IMR-90 (cell line): ENCODE data around the gene BCL11A. TPM values are rescaled to one million over a fixed set of nuclear protein-coding genes. Genes with fewer than 3 reads are reported as not detected.

Source experiments
- ATAC-seq: fragments of 200-7000 bp; cut with Tn5 transposase; 2 replicates; pipeline ENCODE4 v1.9.1; 2020; ENCODE audit warnings: low read depth, mild to moderate bottlenecking, moderate library complexity
- BruUV-seq: library from RNA; stranded (reverse); fragments of 400-500 nt; replicated peaks from 2 replicates; lab custom pipeline; 2021; lab: Mats Ljungman, UMichigan
- CTCF ChIA-PET: fragments of 300-600 bp; formaldehyde crosslinking; extraction: SDS; loops from one replicate; lab custom pipeline; 2021; ENCODE audit warnings: antibody characterized with exemption; lab: Yijun Ruan, JAX
- POLR2A ChIA-PET: fragments of 300-600 bp; sonication (Branson Sonifier 250); formaldehyde crosslinking; loops from one replicate; lab custom pipeline; 2022; ENCODE audit warnings: antibody characterized with exemption; ENCODE audit not compliant: unreplicated experiment; lab: Charles Lee
- DNase-seq: peaks from one replicate; pipeline ENCODE4 v3.0.0; 2013
- H2AFZ ChIP-seq: replicated peaks from 2 replicates; pipeline ENCODE3; 2013; ENCODE audit warnings: low read length, mild to moderate bottlenecking; ENCODE audit not compliant: poor library complexity
- H2AK5ac ChIP-seq: 2 replicates; pipeline ENCODE4 v1.6.1; 2013; ENCODE audit warnings: low read depth, low read length, inconsistent platforms
- H2AK9ac ChIP-seq: replicated peaks from 2 replicates; pipeline ENCODE3; 2013; ENCODE audit warnings: mild to moderate bottlenecking, low read depth, low read length, moderate library complexity; ENCODE audit not compliant: poor library complexity
- H2BK120ac ChIP-seq: 2 replicates; pipeline ENCODE4 v1.6.1; 2013; ENCODE audit warnings: low read depth, low read length, inconsistent platforms
- H2BK15ac ChIP-seq: 3 replicates; pipeline ENCODE4 v1.6.1; 2013; ENCODE audit warnings: low read depth, low read length, inconsistent platforms
- H2BK20ac ChIP-seq: 2 replicates; pipeline ENCODE4 v1.6.1; 2013; ENCODE audit warnings: low read depth, mild to moderate bottlenecking, inconsistent platforms, low read length, moderate library complexity
- H2BK5ac ChIP-seq: 2 replicates; pipeline ENCODE4 v1.6.1; 2013; ENCODE audit warnings: mild to moderate bottlenecking, low read depth, low read length, inconsistent platforms; ENCODE audit not compliant: poor library complexity, severe bottlenecking
- H3K14ac ChIP-seq: replicated peaks from 2 replicates; pipeline ENCODE4 v1.6.1; 2013; ENCODE audit warnings: low read depth, low read length, inconsistent platforms
- H3K18ac ChIP-seq: 2 replicates; pipeline ENCODE4 v1.6.1; 2013; ENCODE audit warnings: low read depth, low read length, control low read depth
- H3K23ac ChIP-seq: 2 replicates; pipeline ENCODE4 v1.6.1; 2013; ENCODE audit warnings: low read depth, low read length, inconsistent platforms
- H3K27ac ChIP-seq: 2 replicates; pipeline ENCODE4 v1.5.1; 2013; ENCODE audit warnings: mild to moderate bottlenecking, control low read depth, low read length; ENCODE audit not compliant: insufficient read depth
- H3K27me3 ChIP-seq: 2 replicates; pipeline ENCODE4 v1.6.1; 2013; ENCODE audit warnings: low read length; ENCODE audit not compliant: control insufficient read depth, insufficient read depth
- H3K36me3 ChIP-seq: 2 replicates; pipeline ENCODE4 v1.6.1; 2013; ENCODE audit warnings: low read length, mixed read lengths; ENCODE audit not compliant: control insufficient read depth, insufficient read depth
- H3K4ac ChIP-seq: 2 replicates; pipeline ENCODE4 v1.6.1; 2013; ENCODE audit warnings: low read depth, low read length, inconsistent platforms
- H3K4me1 ChIP-seq: 2 replicates; pipeline ENCODE4 v1.6.1; 2013; ENCODE audit warnings: low read length, mixed read lengths; ENCODE audit not compliant: control insufficient read depth, insufficient read depth
- H3K4me2 ChIP-seq: 2 replicates; pipeline ENCODE4 v1.6.1; 2013; ENCODE audit warnings: low read depth, mild to moderate bottlenecking, control low read depth, low read length, moderate library complexity
- H3K4me3 ChIP-seq: 2 replicates; pipeline ENCODE4 v1.5.1; 2013; ENCODE audit warnings: low read depth, mild to moderate bottlenecking, control low read depth, low read length, moderate library complexity; ENCODE audit not compliant: insufficient read depth
- H3K56ac ChIP-seq: 2 replicates; pipeline ENCODE4 v1.6.1; 2013; ENCODE audit warnings: low read length, inconsistent platforms; ENCODE audit not compliant: insufficient read depth; ENCODE audit errors: extremely low read depth
- H3K79me1 ChIP-seq, 2 experiments: 2 replicates each; pipeline ENCODE4 v1.6.1; 2013; ENCODE audit warnings: low read length in 2 of 2, inconsistent platforms in 1 of 2, low read depth in 1 of 2
- H3K9ac ChIP-seq: 2 replicates; pipeline ENCODE4 v1.6.1; 2013; ENCODE audit warnings: low read depth, low read length, control low read depth
- H3K9me1 ChIP-seq: 2 replicates; pipeline ENCODE4 v1.6.1; 2013; ENCODE audit warnings: low read length, inconsistent platforms; ENCODE audit not compliant: insufficient read depth
- H3K9me3 ChIP-seq: 2 replicates; pipeline ENCODE4 v1.6.1; 2013; ENCODE audit warnings: low read length; ENCODE audit not compliant: control insufficient read depth, insufficient read depth
- H4K20me1 ChIP-seq: 2 replicates; pipeline ENCODE4 v1.6.1; 2013; ENCODE audit warnings: low read length, inconsistent platforms; ENCODE audit not compliant: insufficient read depth
- H4K5ac ChIP-seq: 2 replicates; pipeline ENCODE4 v1.6.1; 2013; ENCODE audit warnings: mild to moderate bottlenecking, low read depth, low read length, control low read depth
- H4K8ac ChIP-seq, 2 experiments: 2 replicates each; pipeline ENCODE4 v1.6.1; 2013; ENCODE audit warnings: low read depth in 2 of 2, low read length in 2 of 2, control low read depth in 1 of 2, inconsistent platforms in 1 of 2
- H4K91ac ChIP-seq: 2 replicates; pipeline ENCODE4 v1.6.1; 2013; ENCODE audit warnings: low read depth, low read length, inconsistent platforms; ENCODE audit not compliant: insufficient read depth
- BHLHE40 ChIP-seq: fragments of 150-350 bp; IDR thresholded peaks from 2 replicates; pipeline ENCODE4 v1.6.1; 2016; ENCODE audit warnings: mild to moderate bottlenecking, low read depth, low read length
- CEBPB ChIP-seq: IDR thresholded peaks from 2 replicates; pipeline ENCODE4 v1.6.1; 2012; ENCODE audit warnings: low read depth, low read length, improper control_type of control experiment
- CHD1 ChIP-seq: IDR thresholded peaks from 2 replicates; pipeline ENCODE4 v1.6.1; 2012; ENCODE audit warnings: low read depth, low read length, improper control_type of control experiment
- FOS ChIP-seq: fragments of 150-350 bp; IDR thresholded peaks from 2 replicates; pipeline ENCODE4 v1.6.1; 2016; ENCODE audit warnings: low read depth, low read length
- MAFK ChIP-seq: IDR thresholded peaks from 2 replicates; pipeline ENCODE4 v1.6.1; 2012; ENCODE audit warnings: low read depth, low read length, improper control_type of control experiment
- MAZ ChIP-seq: IDR thresholded peaks from 2 replicates; pipeline ENCODE4 v1.6.1; 2012; ENCODE audit warnings: low read depth, mild to moderate bottlenecking, low read length, improper control_type of control experiment, moderate library complexity, borderline replicate concordance
- MXI1 ChIP-seq: IDR thresholded peaks from 2 replicates; pipeline ENCODE4 v1.6.1; 2012; ENCODE audit warnings: low read depth, mild to moderate bottlenecking, low read length, moderate library complexity, borderline replicate concordance
- NFE2L2 ChIP-seq: fragments of 150-350 bp; IDR thresholded peaks from 2 replicates; pipeline ENCODE4 v1.6.1; 2016; ENCODE audit warnings: low read depth, mild to moderate bottlenecking, low read length
- POLR2A ChIP-seq: IDR thresholded peaks from 2 replicates; pipeline ENCODE4 v1.6.1; 2012; ENCODE audit warnings: mild to moderate bottlenecking, low read depth, low read length
- RAD21 ChIP-seq: IDR thresholded peaks from 2 replicates; pipeline ENCODE4 v1.6.1; 2012; ENCODE audit warnings: low read length, improper control_type of control experiment
- RCOR1 ChIP-seq: IDR thresholded peaks from 2 replicates; pipeline ENCODE4 v1.6.1; 2012; ENCODE audit warnings: mild to moderate bottlenecking, low read length, improper control_type of control experiment; ENCODE audit not compliant: insufficient replicate concordance
- RFX5 ChIP-seq: IDR thresholded peaks from 2 replicates; pipeline ENCODE4 v1.8.0; 2012; ENCODE audit warnings: low read depth, mild to moderate bottlenecking, low read length, moderate library complexity
- SMC3 ChIP-seq: fragments of 150-350 bp; IDR thresholded peaks from 2 replicates; pipeline ENCODE4 v1.6.1; 2016; ENCODE audit warnings: low read depth, mild to moderate bottlenecking, antibody characterized with exemption, low read length, moderate library complexity
- WGBS, 2 experiments: methylation state at CpG; one replicate each; pipeline versions ENCODE4 v1.1.5 to v1.1.7; 2013; ENCODE audit warnings: missing lambda C conversion rate in 2 of 2; ENCODE audit not compliant: insufficient read length in 1 of 2; ENCODE audit errors: extremely low coverage in 2 of 2; 5-methylcytosine and 5-hydroxymethylcytosine counted together
- dilution Hi-C: fragments of 300-500 bp; cut with HindIII; formaldehyde crosslinking; loops from one replicate; pipeline ENCODE4 v1.14.3; 2018; ENCODE audit warnings: low sequenced_read_pairs; ENCODE audit not compliant: unreplicated experiment
- in situ Hi-C: fragments of 300-500 bp; cut with MboI; formaldehyde crosslinking; loops from 3 replicates; pipeline ENCODE4 v1.14.3; 2019; ENCODE audit warnings: low sequenced_read_pairs, inconsistent platforms, mixed read lengths
- intact Hi-C: fragments of 100-400 bp; cut with micrococcal nuclease; formaldehyde crosslinking; loops from 2 replicates; pipeline ENCODE4 v1.10.0; 2022
- polyA plus RNA-seq, 3 experiments: library from polyadenylated mRNA; depleted of rRNA; stranded (reverse); fragments of >200 nt; gene quantifications; 2 replicates each; pipeline ENCODE4 v1.2.3, GENCODE V29; 2012; ENCODE audit warnings: low replicate concordance in 1 of 3
- total RNA-seq: library from RNA; depleted of rRNA; stranded (reverse); fragments of >200 nt; gene quantifications from 2 replicates; pipeline ENCODE4 v1.2.3, GENCODE V29; 2012
- TF ChIP-seq, protein P1 (sequence below): fragments of 150-350 bp; IDR thresholded peaks from 2 replicates; pipeline ENCODE4 v1.6.1; 2017; ENCODE audit warnings: mild to moderate bottlenecking, antibody characterized with exemption, low read length, low read depth
- TF ChIP-seq, protein P2 (sequence below): conservative IDR thresholded peaks from 2 replicates; pipeline ENCODE4 v1.5.1; 2012; ENCODE audit warnings: mild to moderate bottlenecking, low read depth, low read length, improper control_type of control experiment
- TF ChIP-seq, protein P3 (sequence below): fragments of 150-350 bp; IDR thresholded peaks from 2 replicates; pipeline ENCODE4 v1.6.1; 2016; ENCODE audit warnings: low read depth, mild to moderate bottlenecking, low read length, moderate library complexity, borderline replicate concordance

The BCL11A gene
- total and polyA plus RNA-seq, 2 of the 4 experiments (the other 2 are of a cell fraction), result 1.0 to 1.1 TPM

DNA sequence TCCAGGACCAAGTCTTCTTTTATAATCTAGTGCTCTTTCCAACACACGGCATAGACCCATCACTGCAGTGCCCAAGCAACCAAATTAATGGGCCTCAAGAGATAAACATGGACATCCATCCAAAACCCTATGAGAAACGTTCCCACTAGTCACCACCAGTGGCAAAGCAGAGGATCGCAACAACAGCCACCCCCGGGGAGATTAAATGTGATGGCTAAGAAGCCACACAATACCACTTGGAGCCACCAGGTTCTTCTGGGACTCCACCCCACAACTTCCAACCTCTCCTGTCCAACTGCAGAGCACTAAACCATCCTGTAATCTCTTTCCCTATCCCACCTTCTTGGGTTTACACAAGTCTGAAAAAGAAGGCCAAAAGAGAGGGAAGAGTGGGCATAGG, 123.8 kb downstream of the BCL11A start:
- in situ Hi-C loops (no loop called here), intact Hi-C loops (no loop called here), dilution Hi-C loops (no loop called here)
- H2AK5ac ChIP-seq, result no peak overlapping the region
- H4K20me1 ChIP-seq, result no peaks in the 10 kb centered on the region
- no peak overlapping the region for H4K91ac ChIP-seq
- POLR2A ChIA-PET, result no interaction called here
- no CpG with 5 or more reads among the region's 4 CpGs for WGBS, 2 experiments
- H3K4me3 ChIP-seq, result no peak overlapping the region
- CTCF ChIA-PET, result no interaction called here
- no peak overlapping the region for H4K8ac ChIP-seq
- no peak overlapping the region for H2BK5ac ChIP-seq
- no peaks in the 10 kb centered on the region for H3K27me3 ChIP-seq
- no peak overlapping the region for H3K4me2 ChIP-seq
- no peak for ATAC-seq
- H3K23ac ChIP-seq, result no peak overlapping the region
- no peak overlapping the region for H2AK9ac ChIP-seq
- H2BK120ac ChIP-seq, result no peak overlapping the region
- H3K4me1 ChIP-seq, result no peaks in the 10 kb centered on the region
- H3K79me1 ChIP-seq, result no peaks in the 10 kb centered on the region
- no peak overlapping the region for H3K18ac ChIP-seq
- H4K5ac ChIP-seq, result no peak overlapping the region
- no peak overlapping the region for H3K4ac ChIP-seq
- no peaks in the 10 kb centered on the region for H3K9me3 ChIP-seq
- no peak overlapping the region for H3K27ac ChIP-seq
- no peak overlapping the region for H2AFZ ChIP-seq
- H2BK15ac ChIP-seq, result no peak overlapping the region
- no peak for DNase-seq
- TF ChIP-seq POLR2A (no peak), SMC3 (no peak), FOS (no peak), MXI1 (no peak), RFX5 (no peak), NFE2L2 (no peak), RCOR1 (no peak), CEBPB (no peak), RAD21 (no peak), CHD1 (no peak), BHLHE40 (no peak), MAZ (no peak), MAFK (no peak)
- TF ChIP-seq, protein P1, sequence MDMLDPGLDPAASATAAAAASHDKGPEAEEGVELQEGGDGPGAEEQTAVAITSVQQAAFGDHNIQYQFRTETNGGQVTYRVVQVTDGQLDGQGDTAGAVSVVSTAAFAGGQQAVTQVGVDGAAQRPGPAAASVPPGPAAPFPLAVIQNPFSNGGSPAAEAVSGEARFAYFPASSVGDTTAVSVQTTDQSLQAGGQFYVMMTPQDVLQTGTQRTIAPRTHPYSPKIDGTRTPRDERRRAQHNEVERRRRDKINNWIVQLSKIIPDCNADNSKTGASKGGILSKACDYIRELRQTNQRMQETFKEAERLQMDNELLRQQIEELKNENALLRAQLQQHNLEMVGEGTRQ, result no peak
- TF ChIP-seq, protein P2, sequence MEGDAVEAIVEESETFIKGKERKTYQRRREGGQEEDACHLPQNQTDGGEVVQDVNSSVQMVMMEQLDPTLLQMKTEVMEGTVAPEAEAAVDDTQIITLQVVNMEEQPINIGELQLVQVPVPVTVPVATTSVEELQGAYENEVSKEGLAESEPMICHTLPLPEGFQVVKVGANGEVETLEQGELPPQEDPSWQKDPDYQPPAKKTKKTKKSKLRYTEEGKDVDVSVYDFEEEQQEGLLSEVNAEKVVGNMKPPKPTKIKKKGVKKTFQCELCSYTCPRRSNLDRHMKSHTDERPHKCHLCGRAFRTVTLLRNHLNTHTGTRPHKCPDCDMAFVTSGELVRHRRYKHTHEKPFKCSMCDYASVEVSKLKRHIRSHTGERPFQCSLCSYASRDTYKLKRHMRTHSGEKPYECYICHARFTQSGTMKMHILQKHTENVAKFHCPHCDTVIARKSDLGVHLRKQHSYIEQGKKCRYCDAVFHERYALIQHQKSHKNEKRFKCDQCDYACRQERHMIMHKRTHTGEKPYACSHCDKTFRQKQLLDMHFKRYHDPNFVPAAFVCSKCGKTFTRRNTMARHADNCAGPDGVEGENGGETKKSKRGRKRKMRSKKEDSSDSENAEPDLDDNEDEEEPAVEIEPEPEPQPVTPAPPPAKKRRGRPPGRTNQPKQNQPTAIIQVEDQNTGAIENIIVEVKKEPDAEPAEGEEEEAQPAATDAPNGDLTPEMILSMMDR, result no peak
- TF ChIP-seq, protein P3, sequence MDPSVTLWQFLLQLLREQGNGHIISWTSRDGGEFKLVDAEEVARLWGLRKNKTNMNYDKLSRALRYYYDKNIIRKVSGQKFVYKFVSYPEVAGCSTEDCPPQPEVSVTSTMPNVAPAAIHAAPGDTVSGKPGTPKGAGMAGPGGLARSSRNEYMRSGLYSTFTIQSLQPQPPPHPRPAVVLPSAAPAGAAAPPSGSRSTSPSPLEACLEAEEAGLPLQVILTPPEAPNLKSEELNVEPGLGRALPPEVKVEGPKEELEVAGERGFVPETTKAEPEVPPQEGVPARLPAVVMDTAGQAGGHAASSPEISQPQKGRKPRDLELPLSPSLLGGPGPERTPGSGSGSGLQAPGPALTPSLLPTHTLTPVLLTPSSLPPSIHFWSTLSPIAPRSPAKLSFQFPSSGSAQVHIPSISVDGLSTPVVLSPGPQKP, result no peak
- no peaks in the 10 kb centered on the region for H3K9me1 ChIP-seq
- H3K36me3 ChIP-seq, result no peaks in the 10 kb centered on the region
- H3K56ac ChIP-seq, result no peak overlapping the region
- no TSS peak for BruUV-seq
- H3K14ac ChIP-seq, result no peak overlapping the region
- no peak overlapping the region for H2BK20ac ChIP-seq
- H3K9ac ChIP-seq, result no peak overlapping the region
